NCI-H69 (cell line): ENCODE results near the gene EEA1.
A peak's percentile ranks its signal among the peaks of the same experiment; 100 is the strongest.

Experiments
- DNase-seq: peaks from one replicate; lab custom pipeline; 2025; lab: John Stamatoyannopoulos, UW

Gene EEA1

GRCh38 chr12:92938018-92938417 is 8.9 kb upstream of the EEA1 start:
- DNase-seq: no peak

GRCh38 chr12:92933606-92934005 is 4.5 kb upstream of the EEA1 start:
- DNase-seq: no peak

GRCh38 chr12:92930421-92930820 is 1.3 kb upstream of the EEA1 start:
- no peak for DNase-seq

GRCh38 chr12:92929983-92930382 is 888 bp upstream of the EEA1 start:
- peak; percentile 47 for DNase-seq

GRCh38 chr12:92928421-92928961 is 604 bp downstream of the EEA1 start:
- DNase-seq: peak; percentile 84

GRCh38 chr12:92927436-92928281 is 1.4 kb downstream of the EEA1 start:
- peak; percentile 30 for DNase-seq

- DNase-seq: peak; percentile 66
Measured at GRCh38 chr12:92927055-92927435, 2.0 kb downstream of the EEA1 start.

- DNase-seq: peak; percentile 66
Measured at GRCh38 chr12:92926549-92926948, 2.5 kb downstream of the EEA1 start.

GRCh38 chr12:92921877-92922276 is 7.2 kb downstream of the EEA1 start:
- DNase-seq: no peak

- no peak for DNase-seq
Measured at GRCh38 chr12:92915365-92915764, 13.7 kb downstream of the EEA1 start.

- DNase-seq: no peak
Measured at GRCh38 chr12:92914170-92914569, 14.9 kb downstream of the EEA1 start.

GRCh38 chr12:92912672-92913071 is 16.4 kb downstream of the EEA1 start:
- no peak for DNase-seq

GRCh38 chr12:92912052-92912451 is 17.0 kb downstream of the EEA1 start:
- DNase-seq: peak; percentile 83

GRCh38 chr12:92911339-92911738 is 17.8 kb downstream of the EEA1 start:
- DNase-seq: peak; percentile 9

- no peak for DNase-seq
Measured at GRCh38 chr12:92908108-92908507, 21.0 kb downstream of the EEA1 start.

GRCh38 chr12:92905811-92906554 is 23.1 kb downstream of the EEA1 start:
- no peak for DNase-seq

GRCh38 chr12:92905258-92905810 is 23.8 kb downstream of the EEA1 start:
- DNase-seq: peak; percentile 7

- DNase-seq: no peak
Measured at GRCh38 chr12:92900941-92901340, 28.2 kb downstream of the EEA1 start.

GRCh38 chr12:92899386-92900001 is 29.6 kb downstream of the EEA1 start:
- DNase-seq: no peak

- DNase-seq: no peak
Measured at GRCh38 chr12:92898755-92899154, 30.3 kb downstream of the EEA1 start.

GRCh38 chr12:92897844-92898243 is 31.3 kb downstream of the EEA1 start:
- DNase-seq: no peak

GRCh38 chr12:92890601-92891106 is 38.4 kb downstream of the EEA1 start:
- DNase-seq: no peak
